ENCODE measurements around the gene TAF6. TPM values are rescaled to one million over a fixed set of nuclear protein-coding genes. Genes with fewer than 3 reads are reported as not detected.

The TAF6 gene
- total and polyA plus RNA-seq, 2 donors (not counting 1 experiment from before 2014, with no cell fraction given) = 16.2 to 41.5 TPM

- no peaks in the 10 kb centered on the region for H3K27me3 ChIP-seq (ENCODE audit: control insufficient read depth, insufficient read depth, low read length)
- no peak overlapping the region for H3K27ac ChIP-seq (ENCODE audit: insufficient read depth, low read length)
- H3K4me1 ChIP-seq (ENCODE audit: control insufficient read depth, extremely low read depth, insufficient read depth, low read length) = peaks cover 4% of the 10 kb centered on the region
- H3K4me2 ChIP-seq (ENCODE audit: extremely low read depth, insufficient read depth, low read length) = no peak overlapping the region
- no peak for TF ChIP-seq EZH2 (IDR thresholded peaks at IDR 0.05; ENCODE audit: low read length, missing control alignments)
- no peak for TF ChIP-seq CTCF (conservative IDR thresholded peaks at IDR 0.05 in 1 of 2, IDR thresholded peaks at IDR 0.05 in 1 of 2; ENCODE audit: low read depth in 1 of 2, low read length in 2 of 2)
- no peak overlapping the region for H2AFZ ChIP-seq (ENCODE audit: low read length)
- H3K9me3 ChIP-seq (ENCODE audit: control insufficient read depth, insufficient read depth, low read depth, low read length) = no peaks in the 10 kb centered on the region
- no peak for DNase-seq (ENCODE audit: low read depth in 2 of 2)
- peaks cover 8% of the 10 kb centered on the region for H3K79me2 ChIP-seq (ENCODE audit: control insufficient read depth, insufficient read depth, low read length)
- H3K36me3 ChIP-seq (ENCODE audit: control insufficient read depth, insufficient read depth, low read length) = peaks cover 19% of the 10 kb centered on the region
- H3K9ac ChIP-seq (ENCODE audit: insufficient read depth, low read length) = no peak overlapping the region
- no peaks in the 10 kb centered on the region for H4K20me1 ChIP-seq (ENCODE audit: control insufficient read depth, extremely low read depth, insufficient read depth, low read length)
- no peak overlapping the region for H3K4me3 ChIP-seq (replicated peaks in 1 of 4; ENCODE audit: control extremely low read depth in 1 of 4, insufficient read depth in 1 of 4, low read depth in 3 of 4, low read length in 4 of 4)
Measured at GRCh38 chr7:100156331-100157068, 37.3 kb upstream of the TAF6 start.

- Histone ChIP-seq H3K4me2 (ENCODE audit: extremely low read depth, insufficient read depth, low read length) (no peak overlapping the region), H3K4me1 (ENCODE audit: control insufficient read depth, extremely low read depth, insufficient read depth, low read length) (peaks cover 4% of the 10 kb centered on the region), H3K4me3 (replicated peaks in 1 of 4; ENCODE audit: control extremely low read depth in 1 of 4, insufficient read depth in 1 of 4, low read depth in 3 of 4, low read length in 4 of 4) (no peak overlapping the region), H3K9ac (ENCODE audit: insufficient read depth, low read length) (no peak overlapping the region), H3K36me3 (ENCODE audit: control insufficient read depth, insufficient read depth, low read length) (peaks cover 19% of the 10 kb centered on the region), H4K20me1 (ENCODE audit: control insufficient read depth, extremely low read depth, insufficient read depth, low read length) (no peaks in the 10 kb centered on the region), H3K27ac (ENCODE audit: insufficient read depth, low read length) (no peak overlapping the region), H3K9me3 (ENCODE audit: control insufficient read depth, insufficient read depth, low read depth, low read length) (no peaks in the 10 kb centered on the region), H3K79me2 (ENCODE audit: control insufficient read depth, insufficient read depth, low read length) (peaks cover 8% of the 10 kb centered on the region), H3K27me3 (ENCODE audit: control insufficient read depth, insufficient read depth, low read length) (no peaks in the 10 kb centered on the region), H2AFZ (ENCODE audit: low read length) (no peak overlapping the region)
- no peak for TF ChIP-seq EZH2 (IDR thresholded peaks at IDR 0.05; ENCODE audit: low read length, missing control alignments)
- TF ChIP-seq CTCF (conservative IDR thresholded peaks at IDR 0.05 in 1 of 2, IDR thresholded peaks at IDR 0.05 in 1 of 2; ENCODE audit: low read depth in 1 of 2, low read length in 2 of 2) = no peak
- no peak for DNase-seq (ENCODE audit: low read depth in 2 of 2)
Measured at GRCh38 chr7:100155553-100156317, 36.6 kb upstream of the TAF6 start.

- no peaks in the 10 kb centered on the region for H3K9me3 ChIP-seq (ENCODE audit: control insufficient read depth, insufficient read depth, low read depth, low read length)
- H3K4me1 ChIP-seq (ENCODE audit: control insufficient read depth, extremely low read depth, insufficient read depth, low read length) = peaks cover 4% of the 10 kb centered on the region
- H3K36me3 ChIP-seq (ENCODE audit: control insufficient read depth, insufficient read depth, low read length) = peaks cover 19% of the 10 kb centered on the region
- no peak overlapping the region for H2AFZ ChIP-seq (ENCODE audit: low read length)
- no peaks in the 10 kb centered on the region for H4K20me1 ChIP-seq (ENCODE audit: control insufficient read depth, extremely low read depth, insufficient read depth, low read length)
- H3K79me2 ChIP-seq (ENCODE audit: control insufficient read depth, insufficient read depth, low read length) = peaks cover 8% of the 10 kb centered on the region
- no peak for TF ChIP-seq EZH2 (IDR thresholded peaks at IDR 0.05; ENCODE audit: low read length, missing control alignments)
- TF ChIP-seq CTCF (conservative IDR thresholded peaks at IDR 0.05 in 1 of 2, IDR thresholded peaks at IDR 0.05 in 1 of 2; ENCODE audit: low read depth in 1 of 2, low read length in 2 of 2) = no peak
- DNase-seq (ENCODE audit: low read depth in 2 of 2) = no peak
- H3K4me3 ChIP-seq (replicated peaks in 1 of 4; ENCODE audit: control extremely low read depth in 1 of 4, insufficient read depth in 1 of 4, low read depth in 3 of 4, low read length in 4 of 4) = no peak overlapping the region
- H3K4me2 ChIP-seq (ENCODE audit: extremely low read depth, insufficient read depth, low read length) = no peak overlapping the region
- H3K9ac ChIP-seq (ENCODE audit: insufficient read depth, low read length) = no peak overlapping the region
- no peaks in the 10 kb centered on the region for H3K27me3 ChIP-seq (ENCODE audit: control insufficient read depth, insufficient read depth, low read length)
- H3K27ac ChIP-seq (ENCODE audit: insufficient read depth, low read length) = no peak overlapping the region
Measured at GRCh38 chr7:100154651-100155491, 35.7 kb upstream of the TAF6 start.
